ENCODE data around the gene RRP8.

Gene RRP8
- 8.0 to 28.6 (median 21.6) reads per million in 17 experiments for total RNA-seq

DNA sequence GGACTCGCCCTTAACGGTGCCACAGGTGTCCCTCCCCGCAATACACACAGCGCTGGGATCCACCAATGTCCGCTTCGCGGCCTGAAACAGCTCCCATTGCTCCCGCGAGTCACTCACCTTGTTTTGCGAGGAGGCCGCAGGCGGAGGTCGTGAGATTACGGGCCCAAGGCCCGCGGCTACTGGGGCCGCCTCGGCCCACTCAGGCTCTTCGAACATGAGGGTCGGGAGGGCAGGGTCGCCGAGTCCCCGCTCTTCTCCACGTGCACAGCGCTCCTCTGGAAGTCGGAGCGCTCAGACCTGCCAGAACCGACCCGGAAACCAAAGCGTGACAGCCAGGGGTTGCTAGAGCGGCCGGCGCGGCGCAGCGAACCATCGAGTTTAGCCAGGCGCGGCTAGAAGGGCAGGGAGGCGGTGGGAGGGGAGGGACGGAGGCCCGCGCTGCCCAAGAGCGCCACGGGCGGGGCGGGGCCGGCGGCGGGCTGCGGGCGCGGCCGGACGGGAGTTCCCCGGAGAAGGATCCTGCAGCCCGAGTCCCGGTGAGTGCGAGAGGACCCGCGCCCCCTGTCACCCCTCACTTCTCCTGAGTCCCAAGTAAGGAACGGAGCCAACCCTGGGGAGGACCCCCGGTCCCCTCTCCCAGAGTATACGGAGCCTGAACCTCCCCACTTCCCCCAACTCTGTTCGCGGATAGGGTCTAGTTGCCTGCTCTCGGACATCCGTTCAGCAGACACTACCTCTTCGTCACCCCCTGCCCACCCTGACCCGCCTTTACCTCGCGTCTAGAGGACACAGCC, at the start of gene RRP8, which contains the start of gene ILK:
TSS of gene RRP8 (minus strand) at position 330 of the 794 bp plus-strand sequence. CDS start at position 216, 114 bp downstream.
TSS of gene ILK (plus strand) at position 488 of the 794 bp plus-strand sequence. CDS start 498 bp downstream, outside the sequence.
- DNase-seq = peak; percentile 91 to 96 (median 94)

DNA sequence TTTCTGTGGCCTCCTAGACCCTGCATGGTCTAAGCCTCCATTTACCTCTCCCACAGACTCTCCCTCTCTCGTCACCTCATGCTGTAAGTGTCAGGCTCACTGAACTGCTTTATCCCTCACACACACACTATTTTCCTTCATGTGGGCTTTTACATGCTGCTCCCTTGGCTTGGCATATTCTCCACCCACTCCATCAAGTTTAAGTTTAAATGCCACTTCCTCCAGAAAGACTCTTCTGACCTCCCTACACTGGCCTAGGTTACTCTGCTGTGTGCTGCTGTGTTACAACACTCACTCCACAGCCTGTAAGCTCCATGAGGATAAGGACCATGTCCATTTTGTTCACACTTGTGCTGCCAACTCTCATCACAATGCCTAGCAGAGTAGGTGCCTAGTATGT, 49.7 kb upstream of the RRP8 start:
- DNase-seq = peak; percentile 51 to 74 (median 64)

DNA sequence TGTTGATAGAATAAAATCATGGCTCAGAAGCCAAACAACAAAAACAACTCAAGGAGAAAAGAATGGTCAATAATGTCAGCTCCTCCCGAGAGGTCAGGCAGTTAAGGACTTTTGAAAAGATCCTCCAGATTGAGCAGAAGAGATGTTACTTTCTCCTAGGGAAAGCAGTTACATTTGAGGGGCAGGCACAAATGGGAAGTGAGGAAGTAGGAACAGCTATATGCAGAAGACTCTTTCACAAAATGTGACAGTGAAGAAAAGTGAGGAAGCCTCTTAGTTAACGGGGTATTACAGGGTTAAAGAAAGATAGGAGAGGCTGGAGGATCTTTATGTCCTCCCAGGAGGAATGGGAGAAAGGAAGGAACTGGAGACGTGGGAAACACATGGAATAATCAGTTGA, 48.8 kb upstream of the RRP8 start:
- DNase-seq = peak in 3 of 4 experiments; percentile 16 to 52 (median 37)

DNA sequence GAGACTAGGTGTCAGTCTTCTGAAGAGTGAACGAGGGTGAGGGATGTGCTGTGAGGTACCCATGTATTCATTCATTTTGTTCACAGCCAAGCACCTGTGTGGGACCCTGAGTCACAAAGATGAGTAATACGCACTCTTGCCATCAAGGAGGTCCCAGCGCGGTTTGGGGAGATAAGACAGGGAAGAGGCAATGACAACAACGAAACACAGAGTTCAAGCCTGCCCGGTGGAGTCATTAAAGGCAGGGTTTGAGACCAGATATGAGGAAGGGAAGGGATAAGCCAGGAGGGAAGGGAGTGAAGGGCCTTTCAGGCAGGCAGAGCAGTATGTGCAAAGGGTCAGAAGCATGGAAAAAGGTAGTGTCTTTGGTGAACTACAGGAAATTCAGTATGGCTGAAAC, 47.6 kb upstream of the RRP8 start:
- DNase-seq = no peak

DNA sequence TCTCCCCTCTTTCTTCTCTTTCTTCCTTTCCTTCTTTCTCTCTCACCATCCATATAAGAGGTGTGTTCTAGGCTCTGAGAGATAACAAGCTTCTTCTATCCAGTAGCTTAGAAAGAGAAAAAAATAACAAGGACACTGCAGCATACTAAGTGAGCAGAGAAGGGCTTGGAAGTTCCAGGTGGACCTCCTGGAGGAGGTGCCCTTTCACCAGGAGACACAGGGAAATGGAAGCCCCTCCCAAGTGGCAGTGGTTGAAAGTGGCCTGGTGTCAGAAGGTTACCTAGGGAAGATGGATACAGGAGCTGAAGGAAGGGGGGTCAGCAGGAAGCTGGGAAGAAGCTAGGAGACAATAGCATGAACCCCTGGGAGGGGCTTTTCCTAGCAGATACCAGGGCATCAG, 46.7 kb upstream of the RRP8 start:
- DNase-seq = no peak

DNA sequence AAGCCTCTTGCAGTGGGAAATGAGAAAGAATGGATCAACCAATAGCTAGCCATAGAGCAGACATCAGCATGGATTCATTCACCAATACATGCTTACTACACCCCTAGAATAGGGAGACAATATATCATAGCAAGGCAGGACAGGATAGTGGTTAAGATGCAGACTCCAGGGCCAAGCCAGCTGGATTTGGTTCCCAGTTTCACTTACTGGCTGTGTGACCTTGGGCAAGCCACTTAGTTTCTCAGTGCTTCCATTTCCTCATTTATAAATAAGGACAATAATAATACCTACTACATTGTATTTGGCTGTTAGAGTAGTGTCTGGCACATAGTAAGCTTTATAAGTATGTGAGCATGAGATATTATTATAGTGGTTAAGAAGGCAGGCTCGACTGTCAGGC, 45.1 kb upstream of the RRP8 start:
- peak; percentile 52 to 76 (median 68) for DNase-seq

DNA sequence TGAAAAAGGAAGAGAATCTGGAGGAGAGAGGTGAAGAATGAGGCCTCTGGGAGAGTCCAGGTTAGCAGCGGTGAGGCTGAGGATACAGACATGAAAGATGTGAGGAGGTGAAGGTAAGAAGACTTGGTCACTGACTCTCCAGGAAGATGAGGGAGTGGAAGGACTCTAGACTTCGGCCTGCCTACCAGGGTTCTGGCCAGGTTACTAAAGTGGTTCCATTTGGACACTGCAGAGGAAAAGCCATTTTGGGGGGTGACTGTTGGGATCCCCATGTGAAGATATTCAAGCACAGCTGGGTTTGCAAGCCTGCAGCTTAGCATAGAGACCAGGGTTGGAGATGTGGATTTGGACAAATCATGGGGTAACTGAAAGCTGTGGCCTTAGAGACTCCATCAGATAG, 44.4 kb upstream of the RRP8 start:
- DNase-seq = no peak

DNA sequence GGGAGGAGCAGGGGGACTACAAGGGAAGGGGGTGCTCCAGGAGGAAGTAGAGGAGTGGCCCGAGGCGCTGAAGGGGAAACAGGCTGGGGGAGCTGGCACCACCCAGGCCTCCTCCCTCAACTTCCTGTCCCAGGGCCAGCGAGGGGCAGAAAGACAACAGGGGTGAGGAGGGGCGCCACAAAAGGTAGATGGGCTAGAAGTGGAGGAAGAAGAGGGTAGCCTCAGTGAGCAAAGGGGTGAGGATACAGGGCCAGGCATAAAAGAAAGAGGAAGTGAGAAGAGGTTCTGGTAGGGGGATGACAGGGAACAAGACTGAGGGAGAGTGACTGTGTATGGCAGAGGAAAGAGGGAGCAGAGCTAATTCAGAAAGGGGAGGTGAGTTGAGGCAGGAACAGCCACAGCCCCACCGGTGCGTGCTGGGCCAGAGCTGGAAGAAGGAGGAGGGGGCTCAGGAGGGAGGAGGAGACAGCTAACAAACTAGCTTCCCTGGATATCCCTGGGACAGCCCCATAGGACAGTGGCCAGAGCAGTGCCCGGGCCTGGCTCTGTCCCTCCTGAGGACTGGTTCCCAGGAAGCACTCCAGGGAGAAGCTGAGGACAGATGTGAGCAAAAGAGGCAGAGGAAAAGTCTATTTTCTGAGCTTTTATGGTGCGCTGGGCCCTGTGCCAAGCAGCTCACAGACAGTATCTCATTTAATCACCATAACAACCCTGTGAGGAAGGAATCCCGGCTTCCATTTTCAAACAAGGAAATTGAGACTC, 43.7 kb upstream of the RRP8 start:
- DNase-seq = peak; percentile 31 to 64 (median 57)

DNA sequence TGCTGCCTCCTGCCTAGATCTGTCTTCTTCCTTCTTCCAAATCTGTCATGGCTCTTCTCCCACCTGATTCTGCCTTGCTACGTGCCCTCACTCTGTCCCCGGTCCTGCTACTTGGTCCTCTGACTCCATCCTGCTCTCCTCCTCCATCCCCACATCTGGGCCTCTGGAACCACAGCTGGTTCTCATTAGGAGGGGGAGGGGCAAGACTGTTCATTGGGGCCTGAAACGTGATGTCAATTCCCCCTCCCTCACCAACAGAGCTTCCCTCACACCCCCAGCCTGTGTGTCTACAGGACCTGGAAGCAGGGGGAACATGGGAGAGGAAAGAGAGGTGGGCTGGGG, 43.1 kb upstream of the RRP8 start:
- DNase-seq = no peak

DNA sequence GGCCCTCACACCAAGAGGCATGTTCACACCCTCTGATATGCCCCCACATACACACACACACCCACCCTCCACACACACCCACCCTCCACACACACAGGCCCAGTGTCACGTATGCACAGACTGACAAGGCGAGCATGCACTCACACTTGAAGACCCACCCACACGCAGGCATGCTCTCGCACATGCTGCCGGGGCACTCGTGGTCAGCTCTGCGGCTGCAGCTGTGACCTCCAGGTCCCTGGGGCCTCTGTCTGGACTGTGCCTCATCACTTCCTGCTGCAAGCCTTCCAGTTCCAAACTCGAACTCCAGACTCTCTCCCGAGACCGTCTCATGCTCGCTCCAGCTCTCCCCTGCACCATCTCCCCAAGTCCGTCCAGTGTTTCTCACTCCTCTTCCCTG, 42.7 kb upstream of the RRP8 start:
- peak; percentile 45 to 69 (median 64) for DNase-seq

DNA sequence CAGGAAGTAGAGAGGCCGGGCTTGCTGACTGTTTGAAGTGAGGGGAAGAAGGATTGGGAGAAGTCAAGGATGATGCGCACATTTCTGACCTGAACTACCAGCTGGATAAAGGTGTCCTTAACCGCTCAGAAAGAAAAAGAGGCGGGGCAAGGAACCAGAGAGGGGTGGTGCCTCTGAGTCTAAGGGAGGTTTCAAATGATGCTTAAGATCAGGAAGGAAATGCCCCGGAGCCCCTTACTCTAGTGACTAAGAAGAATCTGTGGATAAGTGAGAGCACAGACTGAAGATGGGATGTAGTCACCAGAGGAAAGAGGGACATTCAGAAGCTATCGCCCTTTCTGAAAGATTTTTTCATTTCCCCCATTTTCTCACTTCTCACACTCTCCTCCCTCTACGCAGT, 39.5 kb upstream of the RRP8 start:
- DNase-seq = no peak

DNA sequence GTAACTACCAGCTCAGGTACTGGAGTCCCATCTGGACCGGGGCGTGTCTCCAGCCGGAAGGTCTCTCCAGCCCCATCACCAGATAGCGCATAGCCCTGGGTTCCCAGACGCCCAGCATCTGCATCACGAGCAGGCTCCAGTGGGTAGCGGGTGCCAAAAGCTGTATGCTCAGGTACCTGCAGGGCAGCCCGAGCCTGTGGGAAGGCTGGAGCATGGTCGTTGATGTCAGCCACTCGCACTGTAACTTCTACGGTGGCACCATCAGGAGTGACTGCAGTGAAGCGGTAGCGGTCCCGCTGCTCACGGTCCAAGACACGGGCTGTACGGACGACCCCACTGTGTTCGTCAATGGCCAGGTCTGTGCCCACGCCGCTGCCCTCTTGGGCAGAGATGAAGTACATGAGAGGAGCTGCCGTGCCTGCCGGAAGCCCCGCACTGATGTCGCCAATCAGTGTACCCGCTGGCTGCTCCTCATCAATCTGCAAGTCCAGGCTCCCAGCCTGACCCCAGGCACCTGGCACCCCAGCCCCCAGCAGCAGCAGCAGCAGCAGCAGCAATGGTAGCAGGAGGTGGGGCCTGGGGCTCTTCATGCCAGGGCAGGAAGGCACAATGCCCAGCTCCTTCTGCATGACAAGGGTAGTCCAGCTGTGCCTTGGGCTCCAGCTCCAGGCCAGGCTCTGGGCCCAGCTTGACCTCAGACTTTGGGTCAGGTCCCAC, 37.7 kb upstream of the RRP8 start:
- no peak for DNase-seq

DNA sequence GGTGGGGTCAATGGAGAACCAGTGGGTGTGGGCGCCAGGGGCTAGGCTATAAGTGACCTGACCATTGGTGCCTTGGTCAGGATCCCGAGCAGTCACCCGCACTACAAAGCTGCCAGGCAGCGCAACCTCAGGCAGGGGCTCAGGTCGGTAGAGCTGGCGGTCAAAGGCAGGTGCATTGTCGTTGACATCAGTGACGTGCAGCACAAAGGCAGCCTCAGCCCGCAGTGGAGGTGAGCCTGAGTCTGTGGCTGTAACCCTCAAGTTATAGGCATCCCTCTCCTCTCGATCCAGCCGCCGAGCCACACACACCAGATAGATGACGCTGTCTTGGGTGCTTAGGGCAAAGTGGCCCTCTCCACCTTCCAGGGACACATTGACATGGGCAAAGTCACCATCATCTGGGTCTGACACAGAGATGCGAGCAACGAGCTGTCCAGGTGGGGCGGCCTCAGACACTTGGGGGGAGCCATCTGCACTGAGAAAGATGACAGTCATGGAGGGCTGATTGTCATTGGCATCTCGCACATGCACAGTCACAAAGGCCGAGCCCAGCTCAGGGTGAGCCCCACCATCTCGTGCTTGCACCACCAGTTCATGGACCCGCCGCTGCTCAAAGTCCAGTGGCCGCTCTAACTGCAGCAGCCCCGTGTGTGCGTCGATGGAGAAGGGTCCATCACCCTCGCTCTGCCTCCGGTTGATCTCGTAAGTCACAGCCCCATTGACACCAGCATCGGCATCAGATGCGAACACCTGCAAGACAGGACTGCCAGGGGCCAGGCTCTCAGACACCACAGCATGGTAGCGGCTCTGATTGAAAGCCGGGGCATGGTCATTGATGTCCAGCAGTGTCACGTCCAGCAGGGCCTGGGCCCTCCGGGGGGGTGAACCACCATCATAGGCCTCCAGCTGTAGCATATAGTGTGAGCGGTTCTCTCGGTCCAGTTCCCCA, 36.9 kb upstream of the RRP8 start:
- no peak for DNase-seq

DNA sequence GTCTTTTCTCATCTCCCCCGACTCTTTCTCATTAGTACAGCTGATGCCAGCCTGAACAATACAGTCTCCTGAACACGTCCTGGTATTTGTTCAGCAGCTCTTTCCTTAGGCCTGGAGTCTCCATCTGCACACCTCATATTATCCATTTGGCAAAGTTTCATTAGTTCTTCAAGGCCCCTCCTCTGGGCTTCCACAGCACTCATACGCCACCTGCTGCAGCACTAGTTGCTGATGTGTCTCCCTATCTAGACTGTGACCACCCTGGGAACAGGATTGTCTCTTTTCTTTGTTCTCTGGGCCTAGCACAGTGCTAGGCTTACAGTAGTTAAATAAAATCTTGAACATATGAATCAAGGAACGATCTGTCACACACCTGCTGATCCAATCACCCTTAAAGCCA, 35.0 kb upstream of the RRP8 start:
- DNase-seq = no peak

DNA sequence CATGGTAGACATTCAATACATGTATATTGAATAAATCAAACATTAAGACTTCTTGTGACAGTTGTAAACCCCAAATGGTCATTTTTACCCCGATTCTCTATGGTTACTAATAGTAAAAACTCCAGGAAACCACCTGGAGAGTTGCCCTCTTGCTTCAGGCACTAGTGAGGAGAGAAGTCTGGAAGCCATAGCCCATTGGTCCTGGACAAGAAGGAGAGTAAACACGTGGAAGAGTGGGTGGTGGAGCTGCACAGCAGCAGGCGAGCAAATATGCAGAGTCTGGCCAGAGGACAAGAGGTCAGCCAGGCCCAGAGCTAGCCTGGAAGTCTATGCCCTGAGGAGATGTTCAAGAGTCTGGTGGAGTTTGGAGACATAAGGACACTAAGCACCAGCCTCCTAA, 34.5 kb upstream of the RRP8 start:
- DNase-seq = no peak

DNA sequence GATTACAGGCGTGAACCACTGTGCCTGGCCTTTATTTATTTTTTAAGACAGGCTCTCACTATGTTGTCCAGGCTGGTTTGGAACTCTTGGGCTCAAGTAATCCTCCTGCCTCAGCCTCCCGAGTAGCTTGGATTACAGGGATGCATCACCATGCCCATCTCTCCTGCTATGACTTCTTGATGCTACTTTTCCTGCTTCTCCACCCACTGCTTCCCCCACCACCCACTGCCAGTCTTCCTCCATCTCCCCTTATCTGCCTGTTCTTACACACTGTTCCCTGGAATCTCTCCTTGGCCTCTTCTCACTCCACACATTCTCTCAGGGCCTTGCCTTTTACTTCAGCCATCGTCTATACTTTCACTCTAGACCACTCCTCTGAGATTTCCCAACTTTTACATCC, 33.1 kb upstream of the RRP8 start:
- DNase-seq = no peak

DNA sequence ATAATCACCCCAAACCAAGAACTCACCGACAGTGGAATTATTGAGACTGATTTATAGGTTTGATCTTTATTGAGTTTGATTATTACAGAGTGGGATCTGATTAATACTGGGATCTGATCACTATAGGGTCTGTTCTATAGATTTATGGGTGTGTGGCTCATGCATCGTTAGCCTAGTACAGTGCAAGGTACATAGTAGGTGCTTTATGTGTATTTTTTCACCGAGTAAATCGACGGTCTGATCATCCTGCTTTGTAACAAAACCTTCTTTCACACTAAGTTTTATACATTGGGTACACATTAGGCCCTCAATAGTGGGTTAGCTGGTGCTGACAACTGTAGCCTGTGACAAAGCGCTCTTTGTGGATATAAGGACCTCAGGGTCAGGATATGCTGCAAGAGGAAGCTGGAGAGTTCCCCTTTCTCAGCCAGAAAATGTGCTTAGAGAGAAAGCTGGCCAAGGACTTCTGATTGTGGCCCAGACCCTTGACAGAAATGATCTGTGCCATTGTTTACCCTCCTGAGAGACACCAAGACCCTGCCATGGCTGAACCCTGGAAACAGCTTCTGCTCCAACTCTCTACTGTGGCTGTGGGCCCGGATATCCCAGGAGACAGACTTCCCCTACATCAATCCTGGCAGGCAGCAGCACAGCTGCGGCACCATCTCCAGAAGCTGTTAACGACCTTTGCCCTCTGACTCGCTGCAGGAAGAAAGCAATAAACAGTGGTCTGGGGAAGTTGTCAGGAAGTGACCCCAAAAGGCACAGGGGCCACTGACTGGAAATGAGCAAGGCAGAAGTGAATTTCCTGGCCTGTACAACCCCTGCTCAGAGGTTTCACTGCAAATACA, 31.9 kb upstream of the RRP8 start:
- peak; percentile 71 to 88 (median 80) for DNase-seq

DNA sequence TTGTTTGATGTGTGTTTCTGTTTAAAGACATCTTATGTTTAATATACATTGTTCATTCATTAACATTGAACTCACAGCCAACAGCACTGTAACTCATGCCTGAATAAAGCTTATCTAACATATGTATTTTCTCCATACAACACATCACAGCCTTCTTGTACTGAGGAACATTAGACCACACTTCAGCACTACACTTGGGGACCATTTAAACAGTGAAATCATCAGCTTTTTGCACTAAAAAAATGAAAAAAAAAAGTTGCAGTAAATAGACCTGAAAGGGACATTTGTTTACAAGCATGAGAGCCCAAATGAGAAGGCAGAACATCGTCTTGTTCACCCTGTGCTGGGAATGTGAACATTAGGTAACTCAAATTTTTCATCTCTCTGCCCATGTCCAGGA, 31.1 kb upstream of the RRP8 start:
- DNase-seq = no peak

DNA sequence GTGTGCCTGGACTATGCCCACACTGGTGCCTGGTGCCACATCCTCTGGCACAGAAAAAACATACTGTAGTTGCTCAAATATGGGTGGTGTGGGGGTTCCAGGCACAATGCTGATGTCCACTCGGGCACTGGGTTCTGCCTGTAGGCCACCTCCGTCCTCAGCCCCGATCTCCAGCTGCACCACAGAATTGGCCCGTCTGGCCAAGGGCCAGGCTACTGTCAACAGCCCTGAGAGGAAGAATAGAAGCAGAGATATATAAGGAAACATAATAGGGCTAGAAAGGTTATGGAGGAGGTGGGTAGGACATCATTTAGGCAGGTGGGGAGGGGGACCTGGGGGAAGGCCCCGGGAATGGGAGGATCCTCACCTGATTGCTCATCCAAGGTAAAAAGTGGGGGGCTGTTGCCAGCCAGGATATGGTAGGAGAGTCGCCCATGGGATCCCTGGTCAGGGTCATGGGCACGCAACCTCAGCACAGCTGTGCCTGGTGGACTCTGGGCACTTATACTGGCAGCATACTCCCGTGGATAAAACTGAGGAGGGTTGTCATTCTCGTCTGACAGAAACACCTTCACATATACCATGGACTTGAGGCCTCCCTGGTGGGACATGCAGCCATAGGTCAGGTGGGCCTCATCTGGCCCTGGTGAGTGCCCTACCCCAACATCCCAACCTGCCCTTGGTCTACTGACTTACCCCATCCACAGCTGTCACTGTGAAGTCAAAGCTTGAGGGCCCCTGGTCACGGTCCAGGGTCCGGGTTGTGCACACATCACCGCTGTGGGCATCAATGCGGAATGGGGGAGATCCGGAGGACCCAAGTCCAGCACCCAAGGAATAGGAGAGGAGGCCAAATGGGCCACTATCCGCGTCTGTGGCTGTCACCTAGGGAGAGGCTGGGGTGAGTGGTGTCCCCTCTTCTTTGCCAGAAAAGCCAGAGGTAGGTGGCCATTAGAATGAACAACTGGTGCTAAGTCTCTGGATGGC, 30.3 kb upstream of the RRP8 start:
- no peak for DNase-seq
